ENCODE data around the gene ARSJ.

- TF ChIP-seq CTCF (conservative IDR thresholded peaks at IDR 0.05; ENCODE audit: low read depth in 2 of 2) (no peak), EZH2phosphoT487 (IDR thresholded peaks at IDR 0.05; ENCODE audit: unreplicated experiment) (no peak), CREB1 (CRISPR knock-in tag; IDR thresholded peaks at IDR 0.05; ENCODE audit: low read depth) (no peak), EZH2 (IDR thresholded peaks at IDR 0.05; ENCODE audit: low read depth, unreplicated experiment) (no peak), POLR2AphosphoS5 (IDR thresholded peaks at IDR 0.05; ENCODE audit: low read depth) (no peak), REST (IDR thresholded peaks at IDR 0.05; ENCODE audit: unreplicated experiment) (no peak), ETS1 (IDR thresholded peaks at IDR 0.05) (no peak), ZNF462 (CRISPR knock-in tag; IDR thresholded peaks at IDR 0.05) (no peak), JUNB (IDR thresholded peaks at IDR 0.05; ENCODE audit: unreplicated experiment) (no peak), ZNF331 (CRISPR knock-in tag; IDR thresholded peaks at IDR 0.05; ENCODE audit: low read depth) (no peak), STAT1 (IDR thresholded peaks at IDR 0.05; ENCODE audit: unreplicated experiment) (no peak), NANOG (IDR thresholded peaks at IDR 0.05; ENCODE audit: borderline replicate concordance) (no peak), ZNF114 (CRISPR knock-in tag; IDR thresholded peaks at IDR 0.05) (no peak)
These were observed 36.0 kb upstream of the ARSJ start for GRCh38 chr4:114015444-114015899.

Data from GM23338 (cell line).